ENCODE results near the gene POFUT1. TPM values are rescaled to one million over a fixed set of nuclear protein-coding genes. Genes with fewer than 3 reads are reported as not detected.
"Not testable (repeated sequence)": the region's sequence is repeated elsewhere in the genome, so short reads cannot be mapped to it uniquely, and the experiment has no call there.

Gene POFUT1
- total RNA-seq, 4 donors from 2014 or later: 15.7 to 29.6 (median 18.1) TPM

- no peak for DNase-seq
- Histone ChIP-seq H3K27ac (no peak overlapping the region), H3K36me3 (peaks cover 6 to 45% (median 18%) of the 10 kb centered on the region in 3 donors), H3K4me1 (peaks cover 8 to 32% (median 12%) of the 10 kb centered on the region in 3 donors), H3K27me3 (no peaks in the 10 kb centered on the region), H3K9me3 (no peaks in the 10 kb centered on the region), H3K4me3 (no peak overlapping the region)
- TF ChIP-seq POLR2A (IDR thresholded peaks at IDR 0.05) (no peak), CTCF (IDR thresholded peaks at IDR 0.05) (no peak)
- 72 to 83% methylated on average over 3 of the region's 3 CpGs for WGBS, 2 donors
- intact Hi-C loops (cut with DNase I): no loop called here
Measured at GRCh38 chr20:32192698-32193097, 15.0 kb upstream of the POFUT1 start.

- H3K4me3 ChIP-seq; H3K9me3 ChIP-seq; H3K27ac ChIP-seq; DNase-seq; intact Hi-C loops (cut with DNase I); H3K27me3 ChIP-seq: not testable (repeated sequence)
- Histone ChIP-seq H3K4me1 (peaks cover 8 to 29% (median 12%) of the 10 kb centered on the region in 3 donors), H3K36me3 (peaks cover 6 to 51% (median 18%) of the 10 kb centered on the region in 3 donors)
- 80 to 85% methylated on average over 5 of the region's 5 CpGs for WGBS, 2 donors
Measured at GRCh38 chr20:32193336-32193735, 14.3 kb upstream of the POFUT1 start.

GRCh38 chr20:32193996-32194395 lies 13.7 kb upstream of the POFUT1 start:
- intact Hi-C loops (cut with DNase I): no loop called here
- no peak overlapping the region for H3K4me3 ChIP-seq
- H3K27ac ChIP-seq: no peak overlapping the region
- peaks cover 6 to 26% (median 9%) of the 10 kb centered on the region in 3 donors for H3K4me1 ChIP-seq
- H3K36me3 ChIP-seq: peaks cover 6 to 58% (median 18%) of the 10 kb centered on the region in 3 donors
- no peaks in the 10 kb centered on the region for H3K27me3 ChIP-seq
- 56 to 61% methylated on average over 6 of the region's 6 CpGs for WGBS, 2 donors
- H3K9me3 ChIP-seq: no peaks in the 10 kb centered on the region
- TF ChIP-seq POLR2A (IDR thresholded peaks at IDR 0.05): no peak
- no peak for TF ChIP-seq CTCF (IDR thresholded peaks at IDR 0.05)
- no peak for DNase-seq

GRCh38 chr20:32195581-32195980 lies 12.1 kb upstream of the POFUT1 start:
- intact Hi-C loops (cut with DNase I): no loop called here
- H3K27ac ChIP-seq: no peak overlapping the region
- no peaks in the 10 kb centered on the region for H3K9me3 ChIP-seq
- H3K27me3 ChIP-seq: no peaks in the 10 kb centered on the region
- no peak for TF ChIP-seq POLR2A (IDR thresholded peaks at IDR 0.05)
- no peak for TF ChIP-seq CTCF (IDR thresholded peaks at IDR 0.05)
- DNase-seq: no peak
- H3K36me3 ChIP-seq: peaks cover 10 to 74% (median 31%) of the 10 kb centered on the region in 3 donors
- 61 to 67% methylated on average over 7 of the region's 7 CpGs for WGBS, 2 donors
- peaks cover 0 to 10% (median 0%) of the 10 kb centered on the region in 3 donors for H3K4me1 ChIP-seq
- no peak overlapping the region for H3K4me3 ChIP-seq

GRCh38 chr20:32196613-32197012 lies 11.1 kb upstream of the POFUT1 start:
- WGBS, 2 donors: 92 to 100% methylated on average over 2 to 7 of the region's 11 CpGs
- Histone ChIP-seq H3K36me3 (peaks cover 16 to 84% (median 40%) of the 10 kb centered on the region in 3 donors), H3K4me1 (peaks cover 0 to 11% (median 0%) of the 10 kb centered on the region in 3 donors)
- DNase-seq; intact Hi-C loops (cut with DNase I); H3K4me3 ChIP-seq; H3K27ac ChIP-seq; H3K9me3 ChIP-seq; H3K27me3 ChIP-seq: not testable (repeated sequence)

GRCh38 chr20:32197136-32197535 lies 10.5 kb upstream of the POFUT1 start:
- H3K27ac ChIP-seq; DNase-seq; H3K27me3 ChIP-seq; H3K9me3 ChIP-seq; intact Hi-C loops (cut with DNase I); H3K4me3 ChIP-seq: not testable (repeated sequence)
- 75 to 94% methylated on average over 14 to 16 of the region's 20 CpGs for WGBS, 2 donors
- peaks cover 16 to 89% (median 42%) of the 10 kb centered on the region in 3 donors for H3K36me3 ChIP-seq
- peaks cover 0 to 17% (median 3%) of the 10 kb centered on the region in 3 donors for H3K4me1 ChIP-seq

GRCh38 chr20:32199006-32199405 lies 8.7 kb upstream of the POFUT1 start:
- intact Hi-C loops (cut with DNase I): no loop called here
- 77 to 81% methylated on average over 4 of the region's 4 CpGs for WGBS, 2 donors
- Histone ChIP-seq H3K9me3 (no peaks in the 10 kb centered on the region), H3K27me3 (no peaks in the 10 kb centered on the region), H3K27ac (no peak overlapping the region), H3K36me3 (peaks cover 16 to 81% (median 42%) of the 10 kb centered on the region in 3 donors), H3K4me3 (no peak overlapping the region), H3K4me1 (peaks cover 8 to 32% (median 14%) of the 10 kb centered on the region in 3 donors)
- DNase-seq: no peak
- no peak for TF ChIP-seq CTCF (IDR thresholded peaks at IDR 0.05)
- TF ChIP-seq POLR2A (IDR thresholded peaks at IDR 0.05): no peak

Measured in esophagus squamous epithelium (tissue), 5 donors.